GM12892 (cell line): ENCODE measurements around the gene TET1.

ENCODE experiments used
- POLR2AphosphoS5 ChIP-seq: IDR thresholded peaks from 2 replicates; pipeline ENCODE4 v1.6.1; 2011; ENCODE audit warnings: low read depth, low read length, control low read depth
- TAF1 ChIP-seq: IDR thresholded peaks from 2 replicates; pipeline ENCODE4 v1.6.1; 2011; ENCODE audit warnings: low read depth, mild to moderate bottlenecking, control low read depth, low read length, borderline replicate concordance

DNA sequence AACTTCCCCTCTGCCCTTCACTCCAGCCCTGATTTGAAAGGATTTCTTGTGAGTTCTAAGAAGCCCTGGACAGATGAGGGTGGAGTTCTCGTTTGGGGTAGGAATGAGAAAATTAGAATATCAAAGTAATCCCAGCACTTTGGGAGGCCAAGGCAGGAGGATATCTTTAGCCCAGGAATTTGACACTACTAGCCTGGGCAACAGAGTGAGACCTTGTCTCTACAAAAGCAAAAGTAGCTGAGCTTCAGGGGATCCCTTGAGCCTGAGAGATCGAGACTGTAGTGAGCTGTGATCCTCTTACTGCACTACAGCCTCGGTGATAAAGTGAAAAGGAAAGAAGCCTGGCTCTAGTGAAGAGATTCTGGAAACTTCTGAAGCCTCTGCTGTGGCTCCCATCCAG, 76.2 kb downstream of the TET1 start:
- TF ChIP-seq POLR2AphosphoS5 (no peak), TAF1 (no peak)
